Stimulated activated CD4-positive, alpha-beta T cell treated with anti-CD3 and anti-CD28 coated beads, Interleukin-1b, Interleukin-23, amount 100 ng/mL, for 24 hours (primary cell): ENCODE data around the gene NUP214.
A peak's percentile ranks its signal among the peaks of the same experiment; 100 is the strongest.
"Not testable (repeated sequence)": the region's sequence is repeated elsewhere in the genome, so short reads cannot be mapped to it uniquely, and the experiment has no call there.

Experiments used
- DNase-seq, 4 experiments: peaks; one replicate each; pipeline ENCODE4 v3.0.0-alpha.2; 2020; ENCODE audit warnings: low read depth in 4 of 4, low spot score in 1 of 4

NUP214 gene

DNA sequence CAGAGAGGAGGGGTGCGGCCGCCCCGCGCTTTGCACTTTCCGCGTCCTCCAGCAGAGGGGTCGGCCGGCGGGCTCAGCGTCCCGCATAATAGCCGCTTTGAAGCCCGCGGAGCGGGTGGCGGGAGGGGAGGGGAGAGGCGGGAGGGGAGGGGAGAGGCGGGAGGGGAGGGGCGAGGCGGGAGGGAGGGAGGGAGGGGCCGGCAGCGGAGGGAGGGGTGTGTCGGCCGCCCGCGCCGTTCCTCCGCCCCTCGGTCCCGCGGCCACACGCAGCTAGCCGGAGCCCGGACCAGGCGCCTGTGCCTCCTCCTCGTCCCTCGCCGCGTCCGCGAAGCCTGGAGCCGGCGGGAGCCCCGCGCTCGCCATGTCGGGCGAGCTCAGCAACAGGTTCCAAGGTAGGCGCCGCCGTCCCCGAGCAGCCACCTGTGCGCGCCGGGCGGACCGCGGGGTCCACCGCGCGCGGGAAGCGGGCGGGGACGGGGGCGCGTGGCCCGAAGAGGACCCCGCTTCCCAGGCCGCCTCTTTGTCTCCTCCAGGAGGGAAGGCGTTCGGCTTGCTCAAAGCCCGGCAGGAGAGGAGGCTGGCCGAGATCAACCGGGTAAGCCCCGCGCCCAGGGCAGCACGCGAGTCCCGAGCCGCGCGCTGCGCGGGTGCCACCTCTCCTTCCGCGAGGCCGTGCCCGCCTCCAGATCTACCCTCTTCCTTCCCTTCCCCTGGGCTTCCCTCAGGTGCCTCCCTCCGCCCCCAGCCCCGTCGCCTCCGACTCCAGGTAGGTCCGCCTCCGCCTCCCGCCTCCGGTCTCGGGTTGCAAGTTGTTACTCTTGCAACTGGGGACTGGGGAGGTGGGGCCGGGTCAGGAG, 28.9 kb upstream of the NUP214 start, which contains the start of gene AIF1L:
AIF1L (plus strand) TSS at position 263 of the 857 bp plus-strand sequence; CDS start at position 362, 99 bp downstream.
- peak in 2 of 4 experiments; percentile 14 to 16 for DNase-seq

DNA sequence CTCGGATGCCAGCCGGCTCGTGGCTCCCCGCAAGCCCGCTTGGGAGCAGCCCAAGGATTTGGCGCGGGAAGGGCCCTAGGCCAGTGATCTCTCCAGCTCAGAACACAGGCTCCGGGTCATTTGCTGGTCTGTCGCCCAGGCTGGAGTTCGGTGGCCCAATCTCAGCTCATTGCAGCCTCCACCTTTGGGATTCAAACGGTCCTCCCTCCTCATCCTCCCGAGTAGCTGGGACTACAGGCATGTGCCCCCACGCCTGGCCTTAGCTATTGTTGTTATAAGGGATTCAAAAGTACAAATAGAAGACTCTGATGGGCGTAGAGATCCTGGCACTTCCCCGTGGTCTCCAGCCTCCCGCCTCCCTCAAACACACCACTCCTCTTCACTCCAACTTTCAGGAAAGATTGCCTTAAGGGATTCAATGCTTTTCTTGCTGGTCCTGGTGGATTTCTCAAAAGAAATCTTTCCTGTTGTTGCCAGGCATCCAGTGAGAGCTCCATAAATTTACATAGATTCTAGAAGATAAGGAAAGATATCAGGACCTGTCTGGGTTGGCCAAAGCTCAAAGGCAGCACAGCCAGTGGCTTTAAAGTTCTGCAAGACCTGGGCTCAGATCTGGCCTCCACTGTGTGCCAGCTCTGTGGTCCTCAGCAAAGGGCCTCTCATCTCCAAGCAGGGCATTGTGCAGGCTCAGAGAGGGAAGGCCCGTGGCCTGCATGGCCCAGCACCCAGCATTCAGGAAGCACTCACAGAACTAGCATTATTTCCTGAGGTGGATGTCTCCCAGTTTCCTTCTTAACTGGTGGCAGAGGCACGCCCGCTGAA, 28.0 kb upstream of the NUP214 start:
- DNase-seq = no peak

DNA sequence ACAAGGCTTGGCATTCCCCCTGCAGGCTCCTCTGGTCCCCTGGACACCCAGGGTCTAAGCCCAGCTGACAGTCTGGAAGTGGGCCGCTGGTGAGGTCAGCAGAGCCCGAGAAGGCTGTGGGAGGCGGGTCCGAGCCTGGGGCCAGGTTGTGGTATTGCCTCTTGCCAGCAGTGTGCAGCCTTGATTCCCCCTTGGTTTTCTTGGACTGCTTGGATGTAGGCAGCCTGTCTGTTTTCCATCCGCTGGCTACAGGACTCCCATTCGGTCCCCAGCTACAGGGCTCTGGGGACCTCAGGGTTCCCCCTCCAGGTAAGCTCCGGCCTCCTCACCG, 27.5 kb upstream of the NUP214 start:
- DNase-seq = no peak

DNA sequence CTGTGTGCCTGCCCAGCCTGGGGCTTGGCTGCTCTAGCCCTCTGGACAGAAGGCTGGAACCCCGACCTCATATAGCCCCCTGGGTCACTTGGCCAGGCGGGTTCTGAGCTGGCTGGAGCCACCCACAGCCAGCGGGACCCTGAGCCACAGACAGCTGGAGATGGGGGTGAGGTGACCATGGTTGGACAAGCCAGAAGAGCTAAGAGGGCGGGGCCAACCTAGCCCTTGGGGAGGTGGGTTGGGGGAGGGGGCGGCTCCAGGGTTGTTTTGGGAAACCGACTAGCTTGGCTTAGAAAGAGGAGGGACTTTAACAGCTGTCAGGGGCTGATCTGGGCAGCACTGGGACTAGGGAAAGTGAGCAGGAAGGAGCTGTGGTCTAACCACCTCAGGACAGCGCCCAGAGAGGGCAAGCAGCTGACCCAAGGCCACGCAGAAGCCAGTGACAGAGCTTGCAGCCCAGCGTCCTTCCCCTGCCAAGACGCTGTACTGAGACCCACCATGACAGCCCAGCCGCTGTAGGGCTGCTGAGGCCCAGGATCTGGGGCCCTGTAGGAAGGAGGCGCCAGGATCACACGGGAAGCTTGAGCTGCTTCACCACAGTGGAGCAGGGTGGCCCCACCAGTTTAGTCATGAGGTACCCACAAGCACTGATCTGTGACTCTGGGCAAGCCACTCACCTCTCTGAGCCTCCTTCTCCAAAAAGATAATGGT, 26.8 kb upstream of the NUP214 start:
- no peak for DNase-seq

DNA sequence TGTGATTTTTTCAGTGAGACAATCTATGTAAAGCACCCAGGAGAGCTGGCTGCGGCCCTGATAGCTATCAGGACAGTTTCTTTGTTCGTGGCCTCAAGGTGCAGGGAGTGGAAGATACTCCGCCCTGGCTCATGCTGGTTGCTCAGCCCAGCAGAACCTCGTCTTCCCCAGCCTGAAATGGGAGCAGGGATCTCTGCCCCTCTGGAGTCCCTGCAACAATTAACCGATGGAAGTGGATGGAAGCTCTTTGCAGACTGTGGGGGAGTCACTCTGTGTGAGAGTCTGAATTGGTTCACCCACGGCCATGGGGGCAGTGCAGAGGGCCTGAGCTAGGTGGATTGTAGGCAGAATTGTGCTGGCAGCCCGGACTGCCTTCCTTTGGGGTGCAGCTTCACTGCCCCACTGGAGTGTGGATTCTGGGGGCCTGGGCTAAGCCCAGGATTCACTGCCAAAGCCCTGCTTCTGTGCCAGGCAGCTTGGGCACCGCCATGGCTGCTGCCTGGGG, 26.2 kb upstream of the NUP214 start:
- no peak for DNase-seq

DNA sequence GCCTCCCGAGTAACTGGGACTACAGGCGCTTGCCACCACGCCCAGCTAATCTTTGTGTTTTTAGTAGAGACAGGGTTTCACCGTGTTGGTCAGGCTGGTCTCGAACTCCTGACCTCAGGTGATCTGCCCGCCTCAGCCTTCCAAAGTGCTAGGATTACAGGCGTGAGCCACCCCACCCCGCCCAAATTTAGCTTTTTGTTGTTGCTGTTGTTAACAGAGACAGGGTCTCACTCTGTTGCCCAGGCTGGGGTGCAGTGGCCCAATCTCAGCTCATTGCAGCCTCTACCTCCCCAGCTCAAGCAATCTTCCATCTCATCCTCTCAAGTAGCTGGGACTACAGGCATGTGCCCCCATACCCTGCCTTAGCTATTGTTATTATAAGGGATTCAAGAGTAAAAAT, 25.5 kb upstream of the NUP214 start:
- DNase-seq = not testable (repeated sequence)

DNA sequence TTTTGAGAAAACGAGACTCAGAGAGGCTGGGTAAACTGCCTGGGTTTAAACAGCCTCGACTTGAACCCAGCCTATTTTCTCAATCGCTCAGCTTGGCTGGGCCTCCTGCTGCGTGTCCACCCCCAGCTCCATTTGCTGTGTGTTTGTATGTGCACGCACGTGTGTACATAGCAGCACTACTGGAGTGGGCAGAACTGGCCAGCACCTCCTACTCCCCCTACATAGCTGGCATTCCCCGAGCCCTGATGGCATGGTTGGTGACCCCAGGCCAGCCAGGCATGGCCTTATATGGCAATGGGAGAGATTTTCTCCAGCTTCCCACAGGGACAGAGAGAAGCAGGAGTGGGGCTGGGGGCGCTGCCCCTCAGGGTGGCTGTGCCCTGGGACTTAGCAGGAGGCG, 24.9 kb upstream of the NUP214 start:
- no peak for DNase-seq

DNA sequence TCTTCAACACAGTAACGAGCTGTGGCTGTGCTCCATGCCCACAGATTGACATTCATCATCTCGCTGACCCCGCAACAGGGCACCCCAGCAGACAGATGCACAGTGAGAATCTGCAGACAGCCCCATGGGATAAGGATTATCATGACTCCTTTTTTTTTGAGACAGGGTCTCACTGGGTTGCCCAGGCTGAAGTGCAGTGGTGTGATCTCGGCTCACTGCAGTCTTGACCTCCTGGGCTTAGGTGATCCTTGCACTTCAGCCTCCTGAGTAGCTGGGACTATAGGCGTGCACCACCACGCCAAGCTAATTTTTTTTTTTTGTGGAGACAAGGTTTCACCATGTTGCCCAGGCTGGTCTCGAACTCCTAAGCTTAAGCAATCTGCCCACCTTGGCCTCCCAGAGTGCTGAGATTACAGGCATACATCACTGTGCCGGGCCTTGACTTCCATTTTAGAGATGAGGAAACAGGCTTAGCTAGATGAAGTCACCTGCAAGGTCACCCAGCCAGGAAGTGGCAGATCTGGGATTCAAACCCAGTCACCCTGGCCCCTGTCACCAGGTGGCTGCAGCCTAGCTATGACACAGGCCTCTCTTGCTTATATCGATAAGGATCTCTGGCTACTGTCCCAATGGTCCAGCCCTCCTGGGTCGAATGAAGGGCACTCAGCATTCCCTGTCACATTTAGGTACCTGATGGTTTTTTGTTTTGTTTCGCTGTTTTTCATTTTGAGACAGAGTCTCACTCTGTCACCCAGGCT, 24.0 kb upstream of the NUP214 start:
- DNase-seq = no peak

DNA sequence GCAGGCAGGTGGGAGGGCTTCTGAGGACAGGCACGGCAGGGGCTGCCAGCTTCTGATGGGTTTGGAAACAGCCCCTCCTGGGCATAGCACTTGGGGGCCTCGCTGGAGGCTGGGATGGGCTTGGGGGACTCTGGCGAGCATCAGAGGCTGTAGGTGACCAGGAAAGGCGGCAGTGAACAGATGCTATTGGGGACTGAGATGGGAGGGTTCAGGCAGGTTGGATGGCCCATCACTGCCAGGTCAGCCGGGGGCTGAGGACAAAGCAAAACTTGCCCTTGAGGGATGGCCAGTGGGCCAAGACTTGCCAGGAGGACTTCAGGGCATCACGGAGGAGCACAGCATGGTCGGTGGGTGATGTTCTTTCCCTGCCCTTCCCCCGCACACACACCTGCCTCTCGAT, 22.4 kb upstream of the NUP214 start:
- DNase-seq = no peak

DNA sequence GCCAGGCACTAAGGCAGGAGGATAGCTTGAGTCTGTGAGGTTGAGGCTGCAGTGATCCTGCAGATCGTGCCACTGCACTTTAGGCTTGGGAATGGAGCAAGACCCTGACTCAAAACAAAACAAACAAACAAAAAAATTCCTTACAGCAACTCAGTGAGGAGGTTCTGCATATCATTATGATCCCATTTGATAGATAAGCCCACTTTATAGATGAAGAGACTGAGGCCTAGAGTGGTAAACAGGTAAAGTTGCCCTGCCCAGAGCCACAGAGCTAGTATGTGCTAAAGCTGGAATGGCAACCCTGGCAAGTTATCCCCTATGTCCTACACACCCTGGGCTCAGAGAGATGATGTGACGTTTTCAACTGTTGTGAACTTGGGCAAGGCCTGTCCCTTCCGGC, 21.9 kb upstream of the NUP214 start:
- DNase-seq = no peak

DNA sequence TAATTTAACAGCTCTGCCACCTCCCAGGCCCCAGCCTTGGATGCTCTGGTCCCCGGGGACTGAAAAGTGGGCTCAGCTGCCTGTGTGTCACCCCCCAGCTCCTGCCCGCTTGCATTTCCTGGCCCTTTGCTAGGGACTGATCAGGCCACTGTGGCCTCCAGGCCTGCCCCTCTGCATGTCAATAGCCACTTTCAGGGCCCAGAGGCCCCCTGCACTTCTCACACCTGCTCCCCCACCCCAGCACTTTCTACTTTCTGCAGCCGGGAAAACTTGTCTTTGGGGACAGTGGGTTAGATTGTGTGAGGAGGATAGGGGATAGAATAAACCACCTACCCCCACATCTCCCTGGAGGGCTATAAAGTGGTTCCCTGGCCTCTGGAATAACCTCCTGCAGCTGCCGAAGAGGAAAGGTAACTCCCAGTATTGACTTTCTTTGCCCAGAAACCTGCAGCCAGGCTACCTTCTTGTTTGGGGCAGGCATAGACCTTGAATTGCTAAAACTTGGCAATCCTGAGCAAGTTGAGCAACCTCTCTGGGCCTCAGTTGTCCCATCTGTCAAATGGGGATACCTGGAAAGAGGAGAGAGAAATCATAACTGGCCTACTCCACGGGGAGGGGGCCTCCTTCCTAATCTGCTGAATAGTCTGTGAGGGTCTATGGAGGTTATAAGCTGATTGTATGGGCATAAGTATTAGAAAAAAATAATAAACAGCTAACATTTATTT, 21.2 kb upstream of the NUP214 start:
- DNase-seq = no peak

DNA sequence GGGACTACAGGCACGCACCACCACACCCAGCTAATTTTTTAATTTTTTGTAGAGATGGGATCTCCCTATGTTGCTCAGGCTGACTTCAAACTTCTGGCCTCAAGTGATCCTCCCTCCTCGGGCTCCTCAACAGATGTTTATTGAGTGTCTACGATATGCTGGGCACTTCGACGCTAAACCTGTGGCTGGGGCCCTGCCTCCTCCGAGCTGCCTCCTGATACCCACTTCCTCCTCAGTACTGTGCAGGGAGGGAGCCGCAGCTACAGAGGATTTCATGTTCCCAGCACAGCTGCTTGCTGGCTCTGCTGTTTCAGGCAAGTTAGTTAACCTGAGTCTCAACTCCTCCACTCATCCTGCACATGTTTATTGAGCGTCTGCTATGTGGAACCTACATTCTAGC, 19.4 kb upstream of the NUP214 start:
- no peak for DNase-seq

DNA sequence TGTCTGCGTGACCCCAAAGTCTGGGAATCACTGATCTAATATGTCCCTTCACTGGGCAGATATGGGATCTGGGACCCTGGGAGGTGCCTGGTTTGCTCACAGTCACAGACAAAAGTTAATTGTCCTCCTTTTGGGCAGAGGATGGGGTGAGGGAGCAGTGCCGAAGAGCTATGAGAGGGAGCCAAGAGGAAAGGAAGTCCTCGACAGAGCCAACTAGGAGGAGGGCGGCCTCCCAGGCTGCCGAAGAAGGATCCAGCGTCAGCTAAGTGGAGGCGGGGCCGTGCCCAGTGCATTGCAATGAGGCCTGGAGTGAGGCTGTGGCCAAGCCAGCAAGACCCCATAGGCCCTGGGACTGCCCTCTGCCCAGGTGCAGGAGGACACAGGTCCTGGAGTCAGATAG, 17.6 kb upstream of the NUP214 start:
- no peak for DNase-seq

DNA sequence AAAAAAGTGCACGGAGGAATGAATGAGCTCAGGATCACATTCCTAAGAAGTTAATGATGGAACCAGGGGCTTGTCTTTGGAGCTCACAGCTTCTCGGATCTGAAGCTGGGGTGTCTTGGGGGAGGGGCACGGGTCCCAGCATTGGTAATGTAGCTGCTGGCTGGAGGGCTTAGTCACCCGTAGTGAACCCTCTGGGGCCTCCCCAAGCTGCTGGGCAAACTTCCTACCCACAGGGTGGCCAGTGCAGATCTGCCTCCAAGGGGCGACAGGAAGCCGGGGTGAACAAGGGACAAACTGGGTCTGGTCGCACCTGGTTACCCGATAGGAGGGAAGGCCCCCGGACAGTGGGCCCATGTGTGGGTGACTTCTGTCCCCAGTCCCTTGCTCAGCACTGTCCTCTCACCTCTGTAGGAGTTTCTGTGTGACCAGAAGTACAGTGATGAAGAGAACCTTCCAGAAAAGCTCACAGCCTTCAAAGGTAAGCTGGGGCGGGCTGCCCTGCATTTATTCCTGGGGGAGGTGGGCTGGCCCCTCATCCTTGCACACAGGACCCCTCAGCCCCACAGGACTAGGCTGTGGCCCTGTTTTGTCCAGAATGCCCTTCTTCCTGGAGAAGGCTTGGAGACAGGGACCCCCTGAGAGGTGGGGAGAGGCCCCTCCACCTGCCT, 14.1 kb upstream of the NUP214 start:
- DNase-seq = no peak

DNA sequence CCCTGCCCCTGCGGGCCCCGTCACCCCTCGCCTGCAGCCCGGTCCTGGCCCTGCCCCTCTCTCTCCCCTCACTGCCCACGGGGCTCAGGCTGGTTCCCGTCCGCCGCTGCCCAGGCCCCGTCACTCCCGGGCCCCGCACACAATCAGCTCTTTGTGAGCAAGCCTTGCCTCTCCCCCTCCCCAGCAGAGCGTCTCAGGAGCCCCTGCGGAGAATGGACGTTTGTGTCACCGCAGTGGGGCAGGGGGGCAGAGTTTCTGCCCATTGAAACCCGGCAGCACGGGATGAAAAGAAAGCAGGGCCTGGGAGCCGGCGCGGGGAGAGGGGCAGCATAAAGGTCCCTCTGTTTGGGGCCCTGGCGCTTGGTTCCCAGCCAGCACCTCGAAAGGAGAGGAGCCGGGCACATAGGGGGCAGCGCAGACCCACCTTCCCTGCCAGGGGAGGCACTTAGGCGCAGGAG, 13.5 kb upstream of the NUP214 start:
- DNase-seq = no peak

DNA sequence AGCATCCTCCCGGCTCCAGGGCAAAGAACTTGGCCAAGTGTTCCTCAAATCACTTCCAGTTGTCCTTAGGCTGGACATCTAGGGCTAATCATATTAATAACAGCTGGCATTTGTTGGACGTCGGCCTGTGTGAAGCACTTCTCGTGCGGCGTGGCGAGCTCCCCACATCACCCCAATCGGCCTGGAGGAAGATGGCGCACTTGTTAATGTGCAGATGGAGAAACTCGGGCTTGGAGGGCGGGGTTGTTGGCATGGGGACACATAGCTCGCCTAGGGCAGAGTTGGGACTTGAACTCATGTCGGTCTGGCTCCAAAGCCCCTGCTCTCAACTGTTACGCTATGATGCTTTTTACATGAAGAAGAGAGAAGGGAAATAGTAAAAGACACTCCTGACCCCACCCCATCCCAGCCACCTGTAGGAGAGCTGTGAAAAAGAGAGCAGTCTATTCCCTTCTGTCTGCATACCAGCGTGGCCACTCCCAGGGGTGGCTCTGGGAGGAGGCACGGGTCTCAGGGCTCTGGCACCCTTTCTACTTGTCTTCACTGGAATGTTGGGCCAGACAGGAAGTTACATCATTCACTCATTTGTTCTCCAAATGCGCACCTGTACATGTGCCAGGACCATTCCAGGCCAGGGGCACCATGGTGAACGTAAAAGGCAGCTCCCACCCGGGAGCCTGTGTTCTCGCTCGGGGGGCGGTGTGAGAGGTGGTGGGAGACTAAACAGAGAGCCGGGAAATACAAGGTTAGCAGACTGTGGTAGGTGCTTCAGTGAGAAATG, 12.8 kb upstream of the NUP214 start:
- no peak for DNase-seq

DNA sequence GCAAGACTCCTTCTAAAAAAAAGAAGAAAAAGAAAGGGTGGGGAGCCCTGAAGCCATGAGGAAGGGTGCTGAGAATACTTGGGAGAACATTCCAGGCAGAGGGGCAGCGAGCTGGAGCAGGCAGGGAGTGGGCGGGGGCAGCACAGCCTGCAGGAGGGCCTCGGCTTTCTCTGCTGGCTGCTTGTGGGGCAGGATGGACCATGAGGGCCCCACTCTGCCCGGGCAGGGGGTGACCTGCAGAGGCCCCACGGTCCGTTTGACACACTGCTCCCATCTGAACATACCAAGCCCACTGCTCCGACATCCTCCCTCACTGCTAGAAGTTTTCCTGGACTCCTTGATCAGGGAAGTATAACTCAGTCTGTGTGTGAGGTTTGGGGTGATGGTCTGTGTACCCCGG, 11.7 kb upstream of the NUP214 start:
- no peak for DNase-seq

DNA sequence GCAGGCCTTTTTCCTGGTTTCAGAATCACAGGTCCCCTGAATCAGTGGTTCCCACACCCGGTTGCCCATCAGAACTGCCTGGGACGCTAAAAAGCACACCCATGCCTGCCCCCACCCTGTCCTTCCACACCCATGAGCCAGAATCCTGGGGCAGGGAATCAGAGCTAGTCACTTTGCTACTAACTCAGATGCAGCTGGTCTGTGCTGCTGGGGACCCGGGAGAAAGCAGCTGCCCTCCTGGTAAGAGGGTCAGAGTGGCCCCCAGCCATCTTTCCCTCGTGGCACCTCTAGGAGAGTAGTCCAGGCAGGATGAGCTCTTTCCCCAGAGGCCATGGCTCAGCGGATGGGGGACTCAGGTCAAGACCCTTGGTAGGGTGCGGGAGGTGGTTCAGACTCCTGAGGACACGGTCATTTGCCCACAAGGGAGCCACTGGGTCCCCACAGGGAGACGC, 11.3 kb upstream of the NUP214 start:
- no peak for DNase-seq

DNA sequence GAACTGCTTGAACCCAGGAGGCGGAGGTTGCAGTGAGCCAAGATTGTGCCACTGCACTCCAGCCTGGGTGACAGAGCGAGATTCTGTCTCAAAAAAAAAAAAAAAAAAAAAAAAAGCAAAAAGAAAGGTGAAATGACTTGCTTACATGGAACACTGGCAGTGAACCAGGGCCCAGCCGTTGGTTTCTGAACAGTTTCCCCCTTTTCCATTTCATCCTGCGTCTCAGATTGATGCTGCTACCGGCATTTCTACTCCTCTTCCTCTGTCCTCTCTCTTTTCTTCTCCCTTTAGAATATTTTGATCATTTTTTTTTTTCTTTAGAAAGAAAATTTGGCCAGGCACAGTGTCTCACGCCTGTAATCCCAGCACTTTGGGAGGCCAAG, 10.0 kb upstream of the NUP214 start:
- DNase-seq = not testable (repeated sequence)
